Right lobe of liver (tissue), 4 donors: ENCODE results near the gene PDSS2.

Experiments used
- CTCF ChIP-seq, 4 donors: fragments of 200-600 bp in 3 of 4; fragments of 450-650 bp in 1 of 4; IDR thresholded peaks; one replicate each; pipeline versions ENCODE4 v1.5.1 to v1.8.0; 2016 to 2022; ENCODE audit warnings: antibody characterized with exemption in 4 of 4, mild to moderate bottlenecking in 2 of 4
- POLR2A ChIP-seq: fragments of 450-650 bp; IDR thresholded peaks from one replicate; pipeline ENCODE4 v1.6.1; 2017; ENCODE audit warnings: antibody characterized with exemption, mild to moderate bottlenecking
- donor health status: DM: no; HTN: no; CAD: no.
- donor health status: DM: no; HTN: no; CAD: no.
- donor health status: DM: no; HTN: yes; CAD: no.

DNA sequence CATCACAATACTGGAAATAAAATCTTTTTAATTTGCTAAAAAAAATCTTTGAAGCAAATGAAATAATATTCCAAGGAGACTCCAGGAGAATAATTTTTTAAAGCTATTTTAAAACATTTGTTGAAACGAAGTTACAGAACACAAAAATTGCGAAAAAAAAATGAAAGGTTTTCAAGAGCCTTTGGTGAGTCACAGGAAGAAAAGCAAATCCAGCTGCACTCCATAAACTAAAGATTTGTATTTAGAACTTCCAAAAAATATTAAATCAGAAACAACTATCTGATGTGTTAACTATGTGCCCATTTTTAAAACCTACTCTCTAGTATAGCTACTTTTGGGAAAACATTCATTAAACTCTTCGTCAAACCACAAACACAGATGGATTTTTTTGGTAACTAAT is 23.6 kb downstream of the PDSS2 start:
- TF ChIP-seq CTCF (IDR thresholded peaks at IDR 0.05), result no peak
- TF ChIP-seq POLR2A, result no peak
